ENCODE data around the gene OXLD1. TPM values are rescaled to one million over a fixed set of nuclear protein-coding genes. Genes with fewer than 3 reads are reported as not detected.
A peak's percentile ranks its signal among the peaks of the same experiment; 100 is the strongest.
"Not testable (repeated sequence)": the region's sequence is repeated elsewhere in the genome, so short reads cannot be mapped to it uniquely, and the experiment has no call there.

The OXLD1 gene
- total RNA-seq, 1 experiment from 2014 or later = 42.8 TPM

DNA sequence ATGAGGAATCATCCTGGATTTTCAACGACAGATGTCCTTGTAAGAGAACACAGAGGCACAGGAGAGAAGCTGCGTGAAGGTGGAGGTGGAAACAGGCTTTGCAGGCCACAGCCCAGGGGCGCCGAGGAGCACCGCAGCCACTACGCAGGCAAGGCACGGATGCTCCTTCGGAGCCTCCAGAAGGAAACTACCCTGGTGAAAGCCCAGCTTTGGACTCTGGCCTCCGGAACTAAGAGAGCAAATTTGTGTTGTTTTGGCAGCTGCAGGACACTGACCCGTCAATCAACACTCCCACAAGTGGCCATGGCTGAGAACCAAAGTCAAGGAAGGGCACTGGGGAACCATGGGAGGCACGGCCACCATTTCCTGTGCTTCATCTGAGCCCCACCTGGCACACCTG, 13.7 kb upstream of the OXLD1 start:
- in situ Hi-C loops (cut with HindIII; ENCODE audit: low pct_unique_long_range_greater_than_20kb, low sequenced_read_pairs) (no loop called here), intact Hi-C loops (cut with micrococcal nuclease; ENCODE audit: unreplicated experiment) (no loop called here)
- Histone ChIP-seq H3K27ac (ENCODE audit: low read length) (no peak overlapping the region), H3K27me3 (ENCODE audit: control insufficient read depth, insufficient read depth, low read length) (no peaks in the 10 kb centered on the region), H3K36me3 (ENCODE audit: control insufficient read depth, insufficient read depth, low read length) (peaks cover 11% of the 10 kb centered on the region; the same call in 1 of the 2 replicates), H3K4me1 (ENCODE audit: control insufficient read depth, insufficient read depth, low read length) (peaks cover 17% of the 10 kb centered on the region), H3K9me3 (ENCODE audit: control insufficient read depth, insufficient read depth, low read depth, low read length) (no peaks in the 10 kb centered on the region), H3K4me3 (ENCODE audit: low read depth in 2 of 2, low read length in 2 of 2) (no peak overlapping the region)
- ATAC-seq (no peak), DNase-seq (ENCODE audit: low read depth, low spot score) (no peak)
- ChIA-PET CTCF (interaction anchor here (0.7 kb wide), 1 partner anchor 13 kb away, joined by 5 read pairs; no protein-coding TSS in a partner anchor), POLR2A (interaction anchor here (0.6 kb wide), 1 partner anchor 116 kb away, joined by 5 read pairs; no protein-coding TSS in a partner anchor)
- BruUV-seq (replicated peaks) = no TSS peak
- TF ChIP-seq SIN3A (IDR thresholded peaks at IDR 0.05; ENCODE audit: borderline replicate concordance, insufficient read depth, low read depth, low read length) (no peak), TCF7L2 (IDR thresholded peaks at IDR 0.05; ENCODE audit: low read depth, low read length) (no peak), POLR2AphosphoS5 (IDR thresholded peaks at IDR 0.05; ENCODE audit: low read depth, low read length) (no peak)
- TF ChIP-seq, protein P1, sequence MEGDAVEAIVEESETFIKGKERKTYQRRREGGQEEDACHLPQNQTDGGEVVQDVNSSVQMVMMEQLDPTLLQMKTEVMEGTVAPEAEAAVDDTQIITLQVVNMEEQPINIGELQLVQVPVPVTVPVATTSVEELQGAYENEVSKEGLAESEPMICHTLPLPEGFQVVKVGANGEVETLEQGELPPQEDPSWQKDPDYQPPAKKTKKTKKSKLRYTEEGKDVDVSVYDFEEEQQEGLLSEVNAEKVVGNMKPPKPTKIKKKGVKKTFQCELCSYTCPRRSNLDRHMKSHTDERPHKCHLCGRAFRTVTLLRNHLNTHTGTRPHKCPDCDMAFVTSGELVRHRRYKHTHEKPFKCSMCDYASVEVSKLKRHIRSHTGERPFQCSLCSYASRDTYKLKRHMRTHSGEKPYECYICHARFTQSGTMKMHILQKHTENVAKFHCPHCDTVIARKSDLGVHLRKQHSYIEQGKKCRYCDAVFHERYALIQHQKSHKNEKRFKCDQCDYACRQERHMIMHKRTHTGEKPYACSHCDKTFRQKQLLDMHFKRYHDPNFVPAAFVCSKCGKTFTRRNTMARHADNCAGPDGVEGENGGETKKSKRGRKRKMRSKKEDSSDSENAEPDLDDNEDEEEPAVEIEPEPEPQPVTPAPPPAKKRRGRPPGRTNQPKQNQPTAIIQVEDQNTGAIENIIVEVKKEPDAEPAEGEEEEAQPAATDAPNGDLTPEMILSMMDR (IDR thresholded peaks at IDR 0.05) = no peak
- TF ChIP-seq, protein P2, sequence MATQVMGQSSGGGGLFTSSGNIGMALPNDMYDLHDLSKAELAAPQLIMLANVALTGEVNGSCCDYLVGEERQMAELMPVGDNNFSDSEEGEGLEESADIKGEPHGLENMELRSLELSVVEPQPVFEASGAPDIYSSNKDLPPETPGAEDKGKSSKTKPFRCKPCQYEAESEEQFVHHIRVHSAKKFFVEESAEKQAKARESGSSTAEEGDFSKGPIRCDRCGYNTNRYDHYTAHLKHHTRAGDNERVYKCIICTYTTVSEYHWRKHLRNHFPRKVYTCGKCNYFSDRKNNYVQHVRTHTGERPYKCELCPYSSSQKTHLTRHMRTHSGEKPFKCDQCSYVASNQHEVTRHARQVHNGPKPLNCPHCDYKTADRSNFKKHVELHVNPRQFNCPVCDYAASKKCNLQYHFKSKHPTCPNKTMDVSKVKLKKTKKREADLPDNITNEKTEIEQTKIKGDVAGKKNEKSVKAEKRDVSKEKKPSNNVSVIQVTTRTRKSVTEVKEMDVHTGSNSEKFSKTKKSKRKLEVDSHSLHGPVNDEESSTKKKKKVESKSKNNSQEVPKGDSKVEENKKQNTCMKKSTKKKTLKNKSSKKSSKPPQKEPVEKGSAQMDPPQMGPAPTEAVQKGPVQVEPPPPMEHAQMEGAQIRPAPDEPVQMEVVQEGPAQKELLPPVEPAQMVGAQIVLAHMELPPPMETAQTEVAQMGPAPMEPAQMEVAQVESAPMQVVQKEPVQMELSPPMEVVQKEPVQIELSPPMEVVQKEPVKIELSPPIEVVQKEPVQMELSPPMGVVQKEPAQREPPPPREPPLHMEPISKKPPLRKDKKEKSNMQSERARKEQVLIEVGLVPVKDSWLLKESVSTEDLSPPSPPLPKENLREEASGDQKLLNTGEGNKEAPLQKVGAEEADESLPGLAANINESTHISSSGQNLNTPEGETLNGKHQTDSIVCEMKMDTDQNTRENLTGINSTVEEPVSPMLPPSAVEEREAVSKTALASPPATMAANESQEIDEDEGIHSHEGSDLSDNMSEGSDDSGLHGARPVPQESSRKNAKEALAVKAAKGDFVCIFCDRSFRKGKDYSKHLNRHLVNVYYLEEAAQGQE (IDR thresholded peaks at IDR 0.05; ENCODE audit: insufficient read depth in 1 of 2, low read depth in 2 of 2, low read length in 1 of 2) = no peak

DNA sequence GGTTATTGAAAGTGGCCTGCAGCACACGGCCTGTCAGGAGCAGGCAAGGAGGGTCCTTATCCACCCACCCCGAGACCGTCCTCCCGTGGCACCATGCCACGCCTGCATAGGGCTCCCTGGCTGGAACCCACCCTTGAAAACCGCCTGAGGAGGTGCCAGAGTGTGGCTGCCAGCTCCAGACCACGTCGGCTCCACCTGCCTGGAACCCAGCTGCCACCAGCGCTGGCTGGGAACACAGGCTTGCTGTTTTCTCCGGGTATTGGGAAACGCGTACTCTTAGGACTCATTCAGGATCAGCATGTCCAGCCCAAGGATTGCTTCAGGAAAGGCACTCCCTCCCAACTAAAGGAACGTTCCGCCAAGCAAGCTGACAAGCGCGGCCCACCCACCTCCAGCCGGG, 10.5 kb upstream of the OXLD1 start:
- ChIA-PET POLR2A (no interaction called here), CTCF (no interaction called here)
- no peak overlapping the region for H3K27ac ChIP-seq (ENCODE audit: low read length)
- H3K4me1 ChIP-seq (ENCODE audit: control insufficient read depth, insufficient read depth, low read length) = peaks cover 10% of the 10 kb centered on the region
- peaks cover 4% of the 10 kb centered on the region for H3K36me3 ChIP-seq (ENCODE audit: control insufficient read depth, insufficient read depth, low read length)
- intact Hi-C loops (cut with micrococcal nuclease; ENCODE audit: unreplicated experiment) = no loop called here
- in situ Hi-C loops (cut with HindIII; ENCODE audit: low pct_unique_long_range_greater_than_20kb, low sequenced_read_pairs) = no loop called here
- DNase-seq (ENCODE audit: low read depth, low spot score) = no peak
- no peak overlapping the region for H3K4me3 ChIP-seq (ENCODE audit: low read depth in 2 of 2, low read length in 2 of 2)
- H3K27me3 ChIP-seq (ENCODE audit: control insufficient read depth, insufficient read depth, low read length) = no peaks in the 10 kb centered on the region
- TF ChIP-seq POLR2AphosphoS5 (IDR thresholded peaks at IDR 0.05; ENCODE audit: low read depth, low read length) = no peak
- TF ChIP-seq, protein P1 (IDR thresholded peaks at IDR 0.05) = no peak
- no peak for TF ChIP-seq SIN3A (IDR thresholded peaks at IDR 0.05; ENCODE audit: borderline replicate concordance, insufficient read depth, low read depth, low read length)
- TF ChIP-seq TCF7L2 (IDR thresholded peaks at IDR 0.05; ENCODE audit: low read depth, low read length) = no peak
- TF ChIP-seq, protein P2 (IDR thresholded peaks at IDR 0.05; ENCODE audit: insufficient read depth in 1 of 2, low read depth in 2 of 2, low read length in 1 of 2) = no peak
- BruUV-seq (replicated peaks) = no TSS peak
- no peaks in the 10 kb centered on the region for H3K9me3 ChIP-seq (ENCODE audit: control insufficient read depth, insufficient read depth, low read depth, low read length)
- peak; percentile 19; the same call in 1 of the 2 replicates for ATAC-seq

DNA sequence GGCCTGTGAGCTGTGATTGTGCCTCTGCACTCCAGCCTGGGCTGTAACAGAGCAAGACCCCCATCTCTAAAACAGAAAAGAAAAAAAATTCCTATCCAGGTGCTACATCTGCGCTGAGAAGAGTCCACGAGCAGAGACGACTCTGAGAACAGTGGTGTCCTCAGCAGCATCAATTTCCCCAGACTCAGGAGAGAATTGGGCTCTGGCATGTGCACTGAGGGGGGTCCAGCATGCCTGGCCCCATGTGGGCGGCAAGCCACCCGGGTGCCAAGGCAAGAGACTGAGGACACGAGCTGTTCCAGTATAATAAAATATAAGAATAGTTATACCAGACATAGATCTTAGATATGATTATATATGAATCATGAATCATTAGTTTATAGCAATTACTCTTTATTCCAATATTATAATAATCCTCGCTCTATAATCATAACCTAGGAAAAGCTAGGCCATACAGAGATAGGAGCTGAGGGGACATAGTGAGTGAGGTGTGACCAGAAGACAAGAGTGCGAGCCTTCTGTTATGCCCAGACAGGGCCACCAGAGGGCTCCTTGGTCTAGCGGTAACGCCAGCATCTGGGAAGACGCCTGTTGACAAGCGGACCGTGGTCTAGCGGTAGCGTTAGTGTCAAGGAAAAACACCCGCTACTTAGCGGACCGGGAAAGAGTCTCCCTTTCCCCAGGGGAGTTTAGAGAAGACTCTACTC, 9.3 kb upstream of the OXLD1 start:
- H3K9me3 ChIP-seq (ENCODE audit: control insufficient read depth, insufficient read depth, low read depth, low read length); H3K27ac ChIP-seq (ENCODE audit: low read length); BruUV-seq (replicated peaks); H3K36me3 ChIP-seq (ENCODE audit: control insufficient read depth, insufficient read depth, low read length); in situ Hi-C loops (cut with HindIII; ENCODE audit: low pct_unique_long_range_greater_than_20kb, low sequenced_read_pairs); H3K4me3 ChIP-seq (ENCODE audit: low read depth in 2 of 2, low read length in 2 of 2); DNase-seq (ENCODE audit: low read depth, low spot score); intact Hi-C loops (cut with micrococcal nuclease; ENCODE audit: unreplicated experiment); H3K27me3 ChIP-seq (ENCODE audit: control insufficient read depth, insufficient read depth, low read length); H3K4me1 ChIP-seq (ENCODE audit: control insufficient read depth, insufficient read depth, low read length): not testable (repeated sequence)
- ChIA-PET CTCF (interaction anchor here (0.6 to 1.1 kb wide), 3 partner anchors 8 to 155 kb away, joined by 3 to 5 read pairs (median 3); partner anchors contain the start of genes ARL16 and HGS), POLR2A (interaction anchor here (1.2 kb wide), 1 partner anchor 20 kb away, joined by 3 read pairs; no protein-coding TSS in a partner anchor)
- peak; percentile 14 for ATAC-seq

Measured in Panc1 (cell line).